ENCODE measurements around the gene LLCFC1.

DNA sequence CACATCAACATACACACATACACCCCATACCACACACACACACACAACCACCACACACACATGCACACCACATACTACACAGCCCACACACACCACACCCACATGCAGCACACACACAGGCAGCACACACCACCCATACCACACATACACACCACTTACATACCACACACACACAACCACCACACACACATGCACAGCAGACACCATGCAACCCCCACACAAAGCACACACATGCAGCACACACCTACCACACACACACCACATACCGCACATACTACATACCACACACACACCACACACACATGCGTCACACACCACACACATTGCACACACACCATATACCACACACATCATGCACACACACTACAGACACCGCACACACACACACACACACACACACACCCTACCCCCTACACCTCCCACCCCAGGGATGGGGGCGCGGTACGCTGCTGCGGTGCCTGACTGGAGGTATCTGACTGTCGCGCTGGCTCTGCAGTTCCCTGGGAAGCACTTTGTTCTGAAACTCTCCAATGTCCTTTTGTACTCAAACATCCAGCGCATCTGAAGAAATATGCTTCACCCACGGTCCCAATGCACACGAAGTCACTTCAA is 48.3 kb upstream of the LLCFC1 start:
- no peak for TF ChIP-seq POLR2A (IDR thresholded peaks at IDR 0.05)
- TF ChIP-seq, protein P1, sequence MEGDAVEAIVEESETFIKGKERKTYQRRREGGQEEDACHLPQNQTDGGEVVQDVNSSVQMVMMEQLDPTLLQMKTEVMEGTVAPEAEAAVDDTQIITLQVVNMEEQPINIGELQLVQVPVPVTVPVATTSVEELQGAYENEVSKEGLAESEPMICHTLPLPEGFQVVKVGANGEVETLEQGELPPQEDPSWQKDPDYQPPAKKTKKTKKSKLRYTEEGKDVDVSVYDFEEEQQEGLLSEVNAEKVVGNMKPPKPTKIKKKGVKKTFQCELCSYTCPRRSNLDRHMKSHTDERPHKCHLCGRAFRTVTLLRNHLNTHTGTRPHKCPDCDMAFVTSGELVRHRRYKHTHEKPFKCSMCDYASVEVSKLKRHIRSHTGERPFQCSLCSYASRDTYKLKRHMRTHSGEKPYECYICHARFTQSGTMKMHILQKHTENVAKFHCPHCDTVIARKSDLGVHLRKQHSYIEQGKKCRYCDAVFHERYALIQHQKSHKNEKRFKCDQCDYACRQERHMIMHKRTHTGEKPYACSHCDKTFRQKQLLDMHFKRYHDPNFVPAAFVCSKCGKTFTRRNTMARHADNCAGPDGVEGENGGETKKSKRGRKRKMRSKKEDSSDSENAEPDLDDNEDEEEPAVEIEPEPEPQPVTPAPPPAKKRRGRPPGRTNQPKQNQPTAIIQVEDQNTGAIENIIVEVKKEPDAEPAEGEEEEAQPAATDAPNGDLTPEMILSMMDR (IDR thresholded peaks at IDR 0.05) = no peak

Data from testis (tissue), 2 donors.